GM12872 (cell line): ENCODE measurements around the gene SRXN1.

ENCODE experiments used
- TF ChIP-seq, protein P1 (sequence below): IDR thresholded peaks from 3 replicates; pipeline ENCODE4 v1.5.1; 2011; ENCODE audit warnings: low read depth, mild to moderate bottlenecking, low read length, moderate library complexity; ENCODE audit not compliant: insufficient read depth

Gene SRXN1

GRCh38 chr20:635028-635892, 17.7 kb downstream of the SRXN1 start:
- TF ChIP-seq, protein P1, sequence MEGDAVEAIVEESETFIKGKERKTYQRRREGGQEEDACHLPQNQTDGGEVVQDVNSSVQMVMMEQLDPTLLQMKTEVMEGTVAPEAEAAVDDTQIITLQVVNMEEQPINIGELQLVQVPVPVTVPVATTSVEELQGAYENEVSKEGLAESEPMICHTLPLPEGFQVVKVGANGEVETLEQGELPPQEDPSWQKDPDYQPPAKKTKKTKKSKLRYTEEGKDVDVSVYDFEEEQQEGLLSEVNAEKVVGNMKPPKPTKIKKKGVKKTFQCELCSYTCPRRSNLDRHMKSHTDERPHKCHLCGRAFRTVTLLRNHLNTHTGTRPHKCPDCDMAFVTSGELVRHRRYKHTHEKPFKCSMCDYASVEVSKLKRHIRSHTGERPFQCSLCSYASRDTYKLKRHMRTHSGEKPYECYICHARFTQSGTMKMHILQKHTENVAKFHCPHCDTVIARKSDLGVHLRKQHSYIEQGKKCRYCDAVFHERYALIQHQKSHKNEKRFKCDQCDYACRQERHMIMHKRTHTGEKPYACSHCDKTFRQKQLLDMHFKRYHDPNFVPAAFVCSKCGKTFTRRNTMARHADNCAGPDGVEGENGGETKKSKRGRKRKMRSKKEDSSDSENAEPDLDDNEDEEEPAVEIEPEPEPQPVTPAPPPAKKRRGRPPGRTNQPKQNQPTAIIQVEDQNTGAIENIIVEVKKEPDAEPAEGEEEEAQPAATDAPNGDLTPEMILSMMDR = no peak

DNA sequence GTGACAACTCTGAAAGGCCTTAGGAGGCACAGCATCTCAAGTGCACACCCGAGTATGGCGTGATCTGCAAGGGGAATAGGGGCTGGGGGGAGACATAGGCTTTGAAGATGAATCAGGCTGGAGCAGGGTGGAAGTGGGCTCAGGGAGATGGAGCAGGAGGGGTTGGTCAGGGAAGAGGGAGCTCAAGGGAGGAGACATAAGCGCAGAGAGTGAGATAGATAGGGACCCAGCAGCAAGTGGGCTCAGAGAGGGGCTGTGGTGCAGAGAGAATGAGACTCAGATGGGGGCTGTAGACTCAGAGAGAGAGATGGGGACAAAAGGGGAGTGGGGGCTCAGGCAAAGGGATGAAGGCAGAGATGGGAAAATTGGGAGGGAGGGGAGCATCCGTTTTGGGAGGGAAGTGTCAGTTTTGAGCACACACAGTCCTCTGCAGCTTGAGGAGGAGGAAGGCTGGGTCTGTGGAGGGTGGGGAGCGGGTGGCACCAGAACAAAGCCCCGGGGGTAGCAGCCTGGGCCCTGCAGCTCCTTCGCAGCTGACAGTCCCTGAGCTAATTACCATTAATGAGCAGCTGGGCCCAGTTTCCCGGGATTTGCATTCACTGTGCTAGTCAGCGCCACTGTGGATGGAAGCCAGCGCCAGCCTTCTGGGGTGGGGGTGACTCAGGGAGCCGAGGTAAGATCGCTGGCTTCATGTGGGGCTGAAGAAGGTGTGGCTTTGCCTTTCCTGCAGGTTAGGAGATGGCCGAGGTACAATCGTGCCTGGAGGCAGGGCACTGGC, 18.7 kb downstream of the SRXN1 start:
- TF ChIP-seq, protein P1 = no peak

GRCh38 chr20:631101-631500, 21.9 kb downstream of the SRXN1 start:
- TF ChIP-seq, protein P1 = no peak

- TF ChIP-seq, protein P1 = no peak
These were observed 26.4 kb downstream of the SRXN1 start for GRCh38 chr20:626579-626978.

DNA sequence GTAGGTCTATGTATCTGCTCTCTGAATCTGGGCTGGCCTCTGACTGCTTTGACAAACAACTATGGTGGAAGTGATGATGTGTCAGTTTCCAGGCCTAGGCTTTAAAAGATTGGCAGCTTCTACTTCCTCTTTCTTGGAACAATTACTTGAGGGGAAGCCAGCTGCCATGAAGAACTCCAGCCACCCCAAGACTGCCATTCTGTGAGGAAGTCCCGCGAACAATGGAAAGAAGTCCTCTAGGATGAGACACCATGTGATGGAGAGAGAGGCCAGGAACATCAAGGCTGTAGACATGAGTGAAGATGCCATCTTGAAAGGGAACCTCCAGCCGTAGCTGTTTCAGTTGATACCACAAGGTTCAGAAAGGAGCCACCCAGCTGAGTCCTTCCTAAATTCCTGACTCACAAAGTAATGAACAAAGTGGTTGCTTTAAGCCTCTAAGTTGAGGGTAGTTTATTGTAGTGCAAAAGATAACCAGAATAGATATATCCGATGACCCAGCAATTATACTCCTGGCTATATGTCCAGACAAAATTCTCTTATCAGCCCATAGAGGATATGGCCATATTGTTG, 27.6 kb downstream of the SRXN1 start:
- TF ChIP-seq, protein P1 = no peak

GRCh38 chr20:623704-624103, 29.3 kb downstream of the SRXN1 start:
- TF ChIP-seq, protein P1 = no peak

- TF ChIP-seq, protein P1 = no peak
These were observed 30.0 kb downstream of the SRXN1 start for GRCh38 chr20:623021-623420.
